Subcutaneous adipose tissue (tissue), 4 donors: Measurements from ENCODE around the gene CDC25C. TPM values are rescaled to one million over a fixed set of nuclear protein-coding genes. Genes with fewer than 3 reads are reported as not detected.

Experiments used
- CTCF ChIP-seq: fragments of 450-650 bp; IDR thresholded peaks from one replicate; pipeline ENCODE4 v1.5.1; 2016; ENCODE audit warnings: low read depth, mild to moderate bottlenecking, control low read depth, antibody characterized with exemption, moderate library complexity
- total RNA-seq, 4 donors: library from RNA; depleted of rRNA; stranded (reverse); fragments of >200 nt; gene quantifications; one replicate each; pipeline ENCODE4 v1.1.0, GENCODE V29; 2016

Gene CDC25C
- total RNA-seq, 4 donors from 2014 or later = 0.85 to 0.88 TPM; not detected in 2

GRCh38 chr5:138273834-138274188, 57.8 kb downstream of the CDC25C start:
- no peak for TF ChIP-seq CTCF

DNA sequence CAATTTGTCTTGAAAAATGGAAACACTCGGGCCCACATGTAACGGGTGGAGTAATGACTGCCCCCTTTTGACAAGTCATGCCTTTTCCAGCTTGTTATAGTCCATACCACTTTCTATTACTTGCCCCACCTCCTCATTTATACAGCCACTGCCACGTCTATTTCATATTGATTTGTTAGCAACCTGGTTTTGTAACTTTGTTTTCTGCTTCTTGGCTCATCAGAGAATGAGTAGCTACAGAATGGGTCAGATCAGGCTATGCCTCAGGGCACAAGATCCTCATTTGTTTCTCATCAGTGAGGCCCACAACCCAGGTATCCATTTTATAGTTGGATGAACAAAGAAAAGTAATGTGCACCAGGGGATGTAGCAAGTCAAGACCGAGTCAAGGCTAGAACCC, 58.9 kb downstream of the CDC25C start:
- no peak for TF ChIP-seq CTCF

DNA sequence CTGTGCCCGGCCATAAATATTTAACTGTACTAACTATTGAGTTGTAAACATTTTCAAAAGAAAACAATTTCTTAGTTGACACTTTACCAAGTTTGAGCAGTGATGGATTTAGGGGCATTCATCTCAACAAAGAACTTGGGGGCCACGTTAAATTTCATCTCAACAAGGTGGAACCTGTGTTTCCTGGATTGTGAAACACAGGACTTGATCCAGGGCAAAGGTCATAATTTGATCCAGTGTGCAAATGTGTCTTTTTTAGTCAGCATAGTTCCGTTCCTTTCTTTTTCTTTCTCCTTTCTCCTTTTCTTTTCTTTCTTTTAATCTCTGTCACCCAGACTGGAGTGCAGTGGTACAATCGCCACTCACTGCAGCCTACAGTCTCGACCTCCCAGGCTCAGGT, 60.3 kb downstream of the CDC25C start:
- TF ChIP-seq CTCF = no peak

DNA sequence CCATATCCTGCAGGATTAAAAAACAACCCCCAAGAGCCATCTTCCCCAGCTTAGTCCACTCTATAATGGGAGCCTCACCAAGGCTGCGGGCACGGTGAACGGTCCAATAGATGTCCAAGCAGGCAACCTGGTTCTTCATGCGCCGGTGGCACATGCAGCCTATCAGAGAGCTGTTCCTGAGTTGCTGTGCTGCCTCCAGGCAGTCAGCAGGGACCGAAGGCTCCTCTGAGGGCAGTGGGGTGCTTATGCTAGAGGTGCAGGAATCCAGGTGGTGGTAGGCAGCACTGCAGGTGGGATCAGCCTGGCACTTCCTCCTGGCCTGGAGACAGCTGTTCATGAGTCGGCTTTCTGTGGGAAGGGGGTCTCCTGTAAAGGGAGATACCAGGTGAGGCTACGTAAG, 67.4 kb downstream of the CDC25C start:
- no peak for TF ChIP-seq CTCF

- TF ChIP-seq CTCF = no peak
These were observed 68.0 kb downstream of the CDC25C start for GRCh38 chr5:138263581-138263980.

DNA sequence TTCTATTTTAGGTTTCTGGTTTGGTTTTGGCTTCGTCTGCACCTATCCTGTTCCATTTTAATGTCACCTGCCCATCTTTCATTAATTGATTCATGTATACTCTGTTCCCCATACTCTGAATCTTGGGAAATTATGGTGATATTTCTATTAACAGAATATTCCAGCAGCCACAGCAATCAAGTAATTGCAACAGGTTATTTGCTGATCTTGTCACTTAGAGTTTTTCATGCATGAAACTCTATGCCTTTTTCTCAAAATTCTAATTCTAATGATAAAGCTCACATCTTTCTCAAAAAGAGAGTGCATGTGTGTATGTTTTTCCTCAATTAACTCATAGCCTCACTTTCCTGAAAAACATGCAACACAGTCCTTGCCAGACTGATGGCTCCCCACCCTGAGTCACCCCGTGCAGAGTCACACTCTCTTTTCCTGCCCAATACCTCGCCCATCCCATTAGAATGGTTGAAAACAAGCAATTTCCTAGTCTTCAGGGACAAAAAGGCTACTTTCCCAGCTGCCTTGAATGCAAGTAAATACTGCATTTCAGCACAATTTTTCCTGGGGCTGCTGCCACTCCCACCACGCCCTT, 72.8 kb downstream of the CDC25C start:
- no peak for TF ChIP-seq CTCF

- TF ChIP-seq CTCF = no peak
These were observed 74.0 kb downstream of the CDC25C start for GRCh38 chr5:138257583-138257982.

DNA sequence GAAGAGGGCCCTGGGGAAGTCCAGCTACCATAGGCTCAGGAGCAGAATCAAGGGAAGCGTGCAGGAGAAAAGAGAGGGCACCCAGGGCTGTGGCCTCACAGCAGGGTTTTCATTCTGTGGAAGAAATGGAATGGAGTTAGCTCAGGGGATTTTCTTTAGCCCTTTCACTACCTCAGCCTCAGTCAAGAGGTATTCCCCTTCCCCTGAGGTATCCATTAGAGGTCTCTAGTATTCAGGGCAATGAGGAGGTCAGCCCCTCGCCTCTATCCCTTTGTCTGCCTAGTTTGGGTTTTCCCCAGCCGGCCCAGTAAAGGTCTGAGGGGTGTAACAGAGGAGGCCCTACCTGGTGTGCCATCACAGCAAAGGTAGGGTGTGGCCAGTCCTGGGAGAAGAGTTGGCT, 78.7 kb downstream of the CDC25C start:
- TF ChIP-seq CTCF = no peak
